Uterus (tissue), 2 donors: ENCODE measurements around the gene NCOA1.

ENCODE experiments used
- POLR2A ChIP-seq, 2 donors: fragments of 450-650 bp; IDR thresholded peaks; one replicate each; pipeline ENCODE4 v1.6.1; 2016; ENCODE audit warnings: antibody characterized with exemption in 2 of 2, mild to moderate bottlenecking in 1 of 2, moderate library complexity in 1 of 2
- TF ChIP-seq, protein P1 (sequence below), 4 experiments: fragments of 200-600 bp in 2 of 4; fragments of 450-650 bp in 2 of 4; sonication (generic) in 2 of 4; IDR thresholded peaks; one replicate each; pipeline ENCODE4 v1.5.1; 2016 to 2019; ENCODE audit warnings: antibody characterized with exemption in 4 of 4, mild to moderate bottlenecking in 2 of 4, moderate library complexity in 1 of 4

DNA sequence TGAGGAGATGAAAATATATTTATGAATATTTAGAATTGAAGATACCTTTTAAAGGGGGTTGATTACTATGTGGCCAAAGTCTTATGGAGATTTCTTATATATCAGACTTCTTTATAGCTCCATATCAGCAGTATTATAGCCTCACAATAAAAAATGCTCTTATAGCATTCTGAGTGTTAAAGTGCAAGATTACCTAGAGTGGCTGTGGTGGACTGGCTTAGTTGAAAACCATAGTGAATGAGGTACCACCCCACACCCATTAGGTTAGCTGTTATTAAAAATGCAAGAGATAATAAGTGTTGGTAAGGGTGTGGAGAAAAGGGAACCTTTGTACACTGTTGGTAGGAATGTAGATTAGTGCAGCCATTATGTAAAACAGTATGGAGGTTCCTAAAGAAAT, 39.7 kb downstream of the NCOA1 start:
- no peak for TF ChIP-seq POLR2A (IDR thresholded peaks at IDR 0.05)
- TF ChIP-seq, protein P1, sequence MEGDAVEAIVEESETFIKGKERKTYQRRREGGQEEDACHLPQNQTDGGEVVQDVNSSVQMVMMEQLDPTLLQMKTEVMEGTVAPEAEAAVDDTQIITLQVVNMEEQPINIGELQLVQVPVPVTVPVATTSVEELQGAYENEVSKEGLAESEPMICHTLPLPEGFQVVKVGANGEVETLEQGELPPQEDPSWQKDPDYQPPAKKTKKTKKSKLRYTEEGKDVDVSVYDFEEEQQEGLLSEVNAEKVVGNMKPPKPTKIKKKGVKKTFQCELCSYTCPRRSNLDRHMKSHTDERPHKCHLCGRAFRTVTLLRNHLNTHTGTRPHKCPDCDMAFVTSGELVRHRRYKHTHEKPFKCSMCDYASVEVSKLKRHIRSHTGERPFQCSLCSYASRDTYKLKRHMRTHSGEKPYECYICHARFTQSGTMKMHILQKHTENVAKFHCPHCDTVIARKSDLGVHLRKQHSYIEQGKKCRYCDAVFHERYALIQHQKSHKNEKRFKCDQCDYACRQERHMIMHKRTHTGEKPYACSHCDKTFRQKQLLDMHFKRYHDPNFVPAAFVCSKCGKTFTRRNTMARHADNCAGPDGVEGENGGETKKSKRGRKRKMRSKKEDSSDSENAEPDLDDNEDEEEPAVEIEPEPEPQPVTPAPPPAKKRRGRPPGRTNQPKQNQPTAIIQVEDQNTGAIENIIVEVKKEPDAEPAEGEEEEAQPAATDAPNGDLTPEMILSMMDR (IDR thresholded peaks at IDR 0.05): no peak
